Measurements from ENCODE around the gene HOMER2.

DNA sequence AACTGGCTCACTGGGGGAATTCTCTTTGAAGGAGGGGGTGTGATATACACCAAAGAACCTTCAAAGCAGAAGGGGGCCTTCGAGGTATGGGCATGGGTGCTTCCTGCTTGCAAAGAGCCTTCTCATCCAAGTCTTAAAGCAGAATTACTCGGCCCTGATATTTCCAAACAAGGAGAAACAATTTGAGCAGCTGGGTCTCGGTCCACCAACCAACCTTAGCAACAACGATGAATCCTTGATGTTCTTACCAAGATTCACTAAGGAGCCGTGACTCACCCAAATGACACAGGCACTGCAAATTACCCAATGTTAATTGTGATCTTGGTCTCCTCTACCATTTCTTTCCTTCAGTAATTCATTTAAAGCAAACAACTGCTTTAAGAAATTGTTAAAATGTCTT is 7.7 kb downstream of the HOMER2 start:
- TF ChIP-seq AGO2 (optimal IDR thresholded peaks at IDR 0.05; ENCODE audit: low read depth, low read length) (no peak), ZNF788 (CRISPR knock-in tag; IDR thresholded peaks at IDR 0.05; ENCODE audit: borderline replicate concordance) (no peak), POLR2A (IDR thresholded peaks at IDR 0.05; ENCODE audit: insufficient read depth in 1 of 2, low read depth in 2 of 2, low read length in 2 of 2) (no peak), ONECUT2 (CRISPR knock-in tag; IDR thresholded peaks at IDR 0.05) (no peak), RAD51 (IDR thresholded peaks at IDR 0.05; ENCODE audit: borderline replicate concordance) (no peak)
- TF ChIP-seq, protein P1, sequence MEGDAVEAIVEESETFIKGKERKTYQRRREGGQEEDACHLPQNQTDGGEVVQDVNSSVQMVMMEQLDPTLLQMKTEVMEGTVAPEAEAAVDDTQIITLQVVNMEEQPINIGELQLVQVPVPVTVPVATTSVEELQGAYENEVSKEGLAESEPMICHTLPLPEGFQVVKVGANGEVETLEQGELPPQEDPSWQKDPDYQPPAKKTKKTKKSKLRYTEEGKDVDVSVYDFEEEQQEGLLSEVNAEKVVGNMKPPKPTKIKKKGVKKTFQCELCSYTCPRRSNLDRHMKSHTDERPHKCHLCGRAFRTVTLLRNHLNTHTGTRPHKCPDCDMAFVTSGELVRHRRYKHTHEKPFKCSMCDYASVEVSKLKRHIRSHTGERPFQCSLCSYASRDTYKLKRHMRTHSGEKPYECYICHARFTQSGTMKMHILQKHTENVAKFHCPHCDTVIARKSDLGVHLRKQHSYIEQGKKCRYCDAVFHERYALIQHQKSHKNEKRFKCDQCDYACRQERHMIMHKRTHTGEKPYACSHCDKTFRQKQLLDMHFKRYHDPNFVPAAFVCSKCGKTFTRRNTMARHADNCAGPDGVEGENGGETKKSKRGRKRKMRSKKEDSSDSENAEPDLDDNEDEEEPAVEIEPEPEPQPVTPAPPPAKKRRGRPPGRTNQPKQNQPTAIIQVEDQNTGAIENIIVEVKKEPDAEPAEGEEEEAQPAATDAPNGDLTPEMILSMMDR (CRISPR knock-in tag; IDR thresholded peaks at IDR 0.05), result no peak
